Activated CD4-positive, CD25-positive, alpha-beta regulatory T cell (primary cell): ENCODE results near the gene CHD1L.
"Not testable (repeated sequence)": the region's sequence is repeated elsewhere in the genome, so short reads cannot be mapped to it uniquely, and the experiment has no call there.

ENCODE experiments used
- DNase-seq, 4 experiments: peaks; one replicate each; lab custom pipeline; 2025; lab: John Stamatoyannopoulos, UW

CHD1L gene

DNA sequence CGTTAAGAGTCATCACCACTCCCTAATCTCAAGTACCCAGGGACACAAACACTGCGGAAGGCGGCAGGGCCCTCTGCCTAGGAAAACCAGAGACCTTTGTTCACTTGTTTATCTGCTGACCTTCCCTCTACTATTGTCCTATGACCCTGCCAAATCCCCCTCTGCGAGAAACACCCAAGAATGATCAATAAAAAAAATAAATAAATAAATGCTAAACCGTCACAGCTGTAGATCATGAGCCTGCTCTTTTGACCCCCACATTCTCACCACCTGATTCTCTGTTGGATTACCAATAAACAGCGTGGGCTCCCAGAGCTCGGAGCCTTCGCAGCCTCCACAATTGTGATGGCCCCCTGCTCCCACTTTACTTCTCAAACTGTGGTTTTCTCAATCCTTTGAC, 8.6 kb upstream of the CHD1L start:
- DNase-seq = not testable (repeated sequence)

DNA sequence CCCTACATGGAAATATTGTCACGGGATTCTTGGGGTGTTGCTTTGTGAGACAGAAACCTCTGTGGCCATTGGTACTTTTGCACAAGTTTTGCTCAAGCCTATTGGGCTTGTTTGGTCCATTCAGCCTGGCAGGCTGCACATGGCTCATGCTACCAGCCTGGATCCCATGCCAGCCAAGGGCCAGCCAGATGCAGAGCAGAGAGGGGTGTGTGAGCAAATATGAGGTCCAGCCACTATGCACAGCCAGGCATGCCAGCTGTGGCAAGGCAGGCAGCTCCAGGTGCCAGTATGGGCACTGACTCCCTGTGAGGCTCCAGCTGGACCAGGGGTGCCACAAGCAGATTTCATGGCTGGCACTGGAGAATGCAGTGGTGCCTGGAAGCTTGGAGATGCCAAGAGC, 6.7 kb upstream of the CHD1L start:
- no peak for DNase-seq

DNA sequence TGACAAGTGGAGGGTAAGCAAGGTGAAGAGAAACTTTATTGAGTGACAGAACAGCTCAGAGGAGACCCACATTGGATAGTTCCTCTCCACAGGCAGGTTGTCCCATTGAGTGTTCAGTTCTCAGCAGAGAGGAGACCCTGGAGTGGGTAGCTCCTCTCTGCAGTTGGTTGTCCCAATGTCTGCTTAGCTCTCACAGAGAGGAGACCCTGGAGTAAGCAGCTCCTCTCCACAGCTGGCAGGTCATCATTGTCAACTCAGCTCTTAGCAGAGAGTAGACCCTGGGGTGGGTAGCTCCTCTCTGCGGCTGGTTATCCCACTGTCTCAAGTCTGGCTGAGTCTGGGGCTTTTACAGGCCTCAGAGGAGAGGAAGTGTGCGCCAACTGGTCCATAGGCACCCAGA, 6.0 kb upstream of the CHD1L start:
- DNase-seq = no peak

DNA sequence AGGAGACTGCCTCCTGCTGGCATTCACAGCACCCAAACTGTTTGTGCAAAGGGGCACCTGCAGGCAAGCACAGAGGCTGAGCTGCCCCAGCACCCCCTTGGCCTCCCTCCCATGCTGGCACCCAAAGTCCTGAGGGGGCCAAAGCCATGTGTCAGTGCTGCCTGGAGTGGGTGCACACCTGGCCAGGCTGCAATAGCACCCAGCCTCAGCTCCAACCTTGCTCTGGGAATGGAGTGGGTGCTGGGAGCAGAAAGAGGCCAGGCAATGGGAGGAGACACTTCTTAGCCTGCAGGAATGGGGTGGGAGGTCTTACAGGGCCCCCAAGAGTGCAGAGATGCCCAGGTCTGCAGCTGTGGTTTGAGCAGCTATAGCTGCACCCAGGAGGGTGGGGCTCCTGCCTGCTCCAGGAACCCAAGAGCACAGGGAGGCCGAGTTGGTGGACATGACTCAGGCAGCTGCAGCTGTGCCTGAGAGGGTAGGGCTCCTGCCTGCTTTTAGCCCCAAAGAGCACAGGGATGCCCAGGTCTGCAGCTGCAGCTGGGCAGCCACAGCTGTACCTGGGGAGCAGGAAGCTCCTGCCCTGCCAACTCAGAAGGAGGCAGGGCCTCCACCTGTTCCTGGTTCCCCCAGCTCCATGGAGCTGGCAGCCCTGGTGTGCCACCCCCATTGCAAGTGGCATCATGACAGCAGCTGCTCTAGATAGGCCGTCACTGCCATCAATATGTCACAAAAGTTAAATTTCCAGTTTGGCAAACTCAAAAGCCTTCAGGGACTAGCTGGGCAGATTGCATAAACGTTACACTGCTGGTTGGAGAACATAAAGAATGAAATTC, 5.3 kb upstream of the CHD1L start:
- no peak for DNase-seq

DNA sequence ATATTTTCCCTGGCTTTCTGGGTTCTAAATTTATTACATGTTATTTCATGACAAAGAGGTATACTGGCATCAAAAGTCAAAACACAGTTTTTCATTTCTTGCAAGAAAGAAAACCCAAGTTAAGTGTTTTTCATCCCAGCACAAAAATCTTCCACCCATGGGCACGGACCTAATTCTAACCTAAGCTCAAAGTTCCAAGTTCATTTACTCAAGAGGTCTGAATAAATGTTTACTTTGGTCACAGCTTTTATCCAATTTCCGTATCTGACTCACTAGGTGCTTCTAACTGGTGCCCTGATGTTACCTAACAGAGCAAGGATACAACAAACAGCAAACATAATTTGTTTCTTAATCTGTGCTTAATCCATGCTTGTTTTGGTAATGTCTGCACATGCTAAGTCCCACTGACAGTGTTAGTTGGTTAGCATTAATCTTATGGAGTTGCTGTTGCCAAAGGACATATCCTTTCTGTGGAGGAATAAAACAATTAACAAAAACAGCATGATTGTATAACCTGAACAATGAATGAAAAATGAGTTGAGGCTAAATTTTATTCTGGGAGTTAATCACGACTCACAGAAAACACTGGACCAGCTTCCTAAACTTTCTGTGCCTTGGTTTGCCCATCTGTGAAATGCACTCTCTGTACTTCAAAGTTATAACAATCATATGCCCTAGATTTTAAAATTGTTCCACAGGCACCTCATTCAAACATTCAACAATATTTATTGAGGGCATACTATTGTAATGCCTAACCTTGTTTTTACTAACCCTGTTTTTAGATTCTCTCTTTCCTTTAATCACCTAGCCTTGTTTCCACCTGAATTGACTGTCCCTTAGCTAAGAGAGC, 4.2 kb upstream of the CHD1L start:
- DNase-seq = no peak

DNA sequence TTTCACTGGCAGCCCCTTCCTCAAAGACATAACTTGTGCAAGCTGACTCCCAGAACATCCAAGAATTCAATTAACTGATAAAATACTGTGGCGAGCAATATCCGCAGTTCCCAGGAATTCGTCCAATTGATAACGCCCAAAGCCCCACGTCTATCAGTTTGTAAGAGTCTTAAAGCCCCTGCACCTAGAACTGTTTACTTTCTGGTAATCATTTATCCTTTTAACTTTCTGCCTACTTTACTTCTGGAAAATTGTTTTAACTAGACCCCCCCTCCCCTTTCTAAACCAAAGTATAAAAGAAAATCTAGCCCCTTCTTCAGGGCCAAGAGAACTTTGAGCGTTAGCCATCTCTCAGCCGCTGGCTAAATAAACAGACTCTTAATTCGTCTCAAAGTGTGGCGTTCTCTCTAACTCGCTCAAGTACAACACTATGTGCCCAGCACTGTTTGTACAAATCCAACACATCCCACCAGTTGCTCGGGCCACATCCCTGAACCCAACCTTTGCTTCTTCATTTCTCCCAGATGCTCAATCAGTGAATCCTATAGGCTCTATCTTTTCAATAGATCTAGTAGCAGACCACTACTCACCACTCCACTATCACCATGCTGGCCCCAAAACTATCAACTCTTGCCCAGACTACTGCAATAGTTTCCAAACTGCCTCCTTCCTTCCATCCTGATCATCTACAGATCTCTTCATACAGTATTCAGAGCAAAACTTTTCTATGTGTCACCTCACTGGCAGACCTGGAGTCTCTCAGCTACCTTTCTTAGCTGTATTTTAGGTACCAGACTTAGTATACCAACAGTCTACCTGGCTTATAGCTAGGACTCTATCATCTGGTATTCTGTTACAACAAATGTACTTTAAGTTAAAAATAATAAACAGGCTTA, 3.3 kb upstream of the CHD1L start:
- DNase-seq = no peak

DNA sequence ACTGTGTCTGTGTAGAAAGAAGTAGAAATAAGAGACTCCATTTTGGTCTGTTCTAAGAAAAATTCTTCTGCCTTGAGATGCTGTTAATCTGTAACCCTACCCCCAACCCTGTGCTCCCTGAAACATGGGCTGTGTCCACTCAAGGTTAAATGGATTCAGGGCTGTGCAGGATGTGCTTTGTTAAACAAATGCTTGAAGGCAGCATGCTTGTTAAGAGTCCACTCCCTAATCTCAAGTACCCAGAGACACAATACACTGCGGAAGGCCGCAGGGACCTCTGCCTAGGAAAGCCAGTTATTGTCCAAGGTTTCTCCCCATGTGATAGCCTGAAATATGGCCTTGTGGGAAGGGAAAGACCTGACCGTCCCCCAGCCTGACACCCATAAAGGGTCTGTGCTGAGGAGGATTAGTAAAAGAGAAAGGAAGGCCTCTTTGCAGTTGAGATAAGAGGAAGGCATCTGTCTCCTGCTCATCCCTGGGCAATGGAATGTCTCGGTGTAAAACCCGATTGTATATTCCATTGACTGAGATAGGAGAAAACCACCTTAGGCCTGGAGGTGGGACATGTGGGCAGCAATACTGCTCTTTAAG, 2.3 kb upstream of the CHD1L start:
- DNase-seq = not testable (repeated sequence)

DNA sequence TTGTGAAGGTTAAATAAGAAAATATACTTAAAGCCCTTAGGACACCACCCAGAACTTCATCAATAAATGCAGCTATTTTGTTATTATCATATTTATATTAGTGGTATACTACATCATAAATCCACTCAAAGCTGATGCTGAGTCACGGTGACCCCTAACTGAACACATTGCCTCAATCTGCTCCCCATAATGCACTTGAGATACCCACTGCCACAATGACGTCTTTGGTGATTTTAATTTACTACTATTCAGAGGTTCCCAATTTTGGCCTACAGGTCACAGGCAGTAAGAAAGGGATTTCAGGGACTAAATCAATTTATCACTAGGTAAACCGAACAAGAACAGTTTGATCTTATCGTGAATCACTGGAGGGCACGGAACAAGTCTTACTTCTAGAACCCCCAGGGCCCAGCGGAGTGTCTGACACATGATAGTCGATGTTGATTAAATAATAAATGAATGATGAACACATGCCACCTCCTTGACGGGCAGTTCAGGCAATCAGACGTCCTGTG, 493 bp upstream of the CHD1L start:
- DNase-seq = no peak

DNA sequence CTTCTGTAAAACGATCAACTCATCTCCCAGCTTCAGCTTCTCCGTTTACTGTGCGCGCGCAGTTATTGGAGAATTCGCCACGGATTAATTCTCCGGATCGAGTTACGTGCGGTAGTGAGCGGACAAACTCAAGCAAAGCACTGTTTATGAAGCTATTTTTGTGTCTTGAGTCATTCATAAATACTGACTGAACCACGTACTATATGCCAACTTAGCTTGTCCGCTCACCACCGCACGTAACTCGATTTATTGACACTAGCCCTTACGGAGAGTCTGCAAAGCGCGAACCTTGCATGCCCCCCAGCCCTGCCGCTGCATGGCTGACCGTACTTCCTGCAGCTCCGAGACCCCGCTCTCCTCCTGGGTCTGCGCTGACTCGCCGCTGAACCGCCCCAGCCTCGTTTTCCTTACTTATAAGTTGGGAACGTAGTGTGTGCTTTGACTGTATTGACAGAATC, 773 bp downstream of the CHD1L start:
- DNase-seq = peak in 1 of 4 experiments; percentile 6

DNA sequence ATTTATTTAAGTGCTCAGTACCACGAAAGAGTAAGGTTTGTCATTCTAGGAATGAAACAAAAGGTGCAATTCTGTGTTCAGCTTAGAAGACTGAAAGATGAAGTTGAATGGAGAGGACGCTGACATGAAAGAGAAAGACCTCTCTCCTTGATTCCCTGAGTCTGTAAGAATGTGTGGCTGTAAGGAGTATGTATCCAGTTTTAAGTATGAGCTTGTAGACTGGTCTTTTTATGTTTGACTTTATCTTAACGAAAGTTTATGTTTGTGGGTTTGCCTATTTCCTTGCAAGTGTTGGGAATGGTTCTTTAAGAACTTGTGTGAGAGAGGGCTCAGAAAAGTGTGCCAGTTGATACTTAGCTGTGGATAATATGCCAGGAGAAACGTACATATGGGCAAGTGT, 1.4 kb downstream of the CHD1L start:
- DNase-seq = no peak

DNA sequence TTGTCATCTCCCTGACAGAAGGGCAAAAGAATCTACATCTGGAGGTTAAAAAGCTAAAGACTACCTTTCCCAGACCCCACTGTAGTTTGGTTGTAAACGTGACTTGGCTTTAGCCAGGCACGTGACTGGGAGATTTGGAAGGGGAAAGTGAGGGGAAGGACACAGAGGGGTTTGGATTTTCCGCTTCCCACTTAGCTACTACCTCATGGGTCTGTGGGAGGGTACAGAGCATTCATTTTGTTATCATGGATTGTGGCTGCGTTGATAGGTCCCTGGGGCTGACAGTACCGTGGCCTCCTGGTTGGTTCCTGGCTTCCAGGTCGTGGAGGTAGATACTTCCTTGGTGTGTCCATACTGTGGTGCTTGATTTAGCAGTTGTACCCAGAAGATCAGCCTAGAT, 2.6 kb downstream of the CHD1L start:
- no peak for DNase-seq

DNA sequence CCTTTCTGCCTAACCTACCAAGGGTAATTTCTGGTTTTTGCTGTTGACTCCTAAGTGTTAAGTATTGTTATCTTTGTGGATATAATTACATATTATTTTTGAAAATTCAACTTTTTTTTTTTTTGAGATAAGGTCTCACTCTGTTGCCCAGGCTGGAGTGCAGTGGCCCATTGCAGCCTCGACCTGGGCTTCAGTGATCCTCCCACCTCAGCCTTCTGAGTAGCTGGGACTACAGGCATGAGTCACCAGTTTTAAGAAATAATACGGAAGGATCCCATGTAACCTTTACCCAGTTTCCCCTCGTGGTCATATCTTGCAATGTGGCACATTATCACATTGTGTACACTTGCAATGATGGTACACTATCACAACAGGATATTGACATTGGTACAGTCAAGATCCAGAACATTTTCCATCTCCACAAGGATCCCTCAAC, 3.1 kb downstream of the CHD1L start:
- no peak for DNase-seq

DNA sequence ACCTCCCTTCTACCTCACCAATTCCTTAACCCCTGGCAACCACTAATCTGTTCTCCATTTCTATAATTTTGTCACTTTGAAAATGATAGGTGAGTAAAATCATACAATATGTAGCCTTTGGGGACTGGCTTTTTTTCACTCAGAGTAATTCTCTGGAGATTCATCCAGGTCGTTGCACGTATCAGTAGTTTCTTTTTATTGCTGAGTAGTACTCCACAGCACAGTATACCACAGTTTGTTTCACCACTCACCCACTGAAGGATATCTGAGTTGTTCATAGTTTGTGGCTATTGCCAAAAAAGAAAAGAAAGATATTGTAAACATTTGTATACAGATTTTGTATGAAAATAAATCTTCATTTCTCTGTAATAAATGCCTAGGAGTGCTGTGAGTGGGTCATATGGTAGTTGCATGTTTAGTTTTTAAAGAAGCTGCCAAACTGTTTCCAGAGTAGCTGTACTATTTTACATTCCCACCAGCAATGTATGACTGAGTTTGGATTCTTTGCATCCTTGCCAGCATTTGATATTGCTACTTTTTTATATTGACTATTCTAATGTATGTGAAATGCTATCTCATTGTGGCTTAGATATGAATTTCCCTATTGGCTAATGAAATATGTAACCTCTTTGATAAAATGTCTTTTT, 3.7 kb downstream of the CHD1L start:
- no peak for DNase-seq

DNA sequence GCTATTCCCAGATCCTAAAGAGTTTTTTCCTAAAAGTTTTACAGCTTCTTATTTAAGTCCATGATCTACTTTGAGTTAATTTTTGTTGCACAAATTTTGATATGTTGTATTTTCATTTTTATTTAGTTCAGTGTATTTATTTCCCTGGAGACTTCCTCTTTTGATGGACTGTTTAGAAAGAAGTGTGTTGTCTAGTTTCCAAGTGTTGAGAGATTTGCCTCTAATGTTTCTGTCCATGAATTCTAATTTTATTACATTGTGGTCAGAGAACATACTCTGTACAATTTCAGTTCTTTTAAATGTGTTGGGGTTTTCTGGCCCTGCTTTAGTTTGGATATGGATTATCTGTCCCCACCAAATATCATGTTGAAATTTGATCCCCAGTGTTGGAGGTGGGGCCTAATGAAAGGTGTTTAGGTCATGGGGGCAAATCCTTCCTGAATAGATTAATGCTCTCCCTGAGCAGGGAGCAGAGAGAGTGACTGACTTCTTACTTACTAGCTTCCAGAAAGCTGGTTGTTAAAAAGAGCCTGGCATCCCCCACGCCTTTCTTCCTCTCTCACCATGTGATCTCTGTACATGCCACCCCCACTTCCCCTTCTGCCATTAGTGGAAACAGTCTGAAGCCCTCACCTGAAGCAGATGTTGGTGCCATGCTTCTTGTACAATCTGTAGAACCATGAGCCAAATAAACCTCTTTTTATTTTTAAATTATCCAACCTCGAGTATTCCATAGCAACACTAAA, 4.6 kb downstream of the CHD1L start:
- no peak for DNase-seq

DNA sequence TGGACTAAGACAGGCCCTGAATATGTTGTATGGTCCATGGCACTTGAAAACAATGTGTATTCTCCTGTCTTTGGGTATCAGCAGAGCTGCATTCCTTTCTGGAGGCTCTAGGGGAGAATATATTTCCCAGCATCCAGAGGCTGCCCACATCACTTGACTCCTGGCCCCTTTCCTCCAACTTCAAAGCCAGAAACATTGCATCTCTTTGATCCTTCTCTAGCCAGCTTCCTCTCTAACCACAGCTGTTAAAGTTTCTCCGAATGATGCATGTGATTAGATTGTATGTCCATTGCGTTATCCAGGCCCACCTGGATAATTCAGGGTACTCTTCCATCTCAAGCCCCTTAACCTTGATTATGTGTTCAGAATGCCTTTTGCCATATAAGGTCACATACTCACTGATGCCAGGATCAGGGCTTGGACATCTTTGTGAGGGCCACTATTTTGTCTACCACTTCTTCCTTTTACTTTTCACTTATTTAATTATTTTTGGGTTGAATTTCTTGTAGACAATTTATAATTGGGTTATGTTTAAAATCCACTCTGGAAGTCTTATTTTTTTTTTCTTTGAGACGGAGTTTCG, 5.3 kb downstream of the CHD1L start:
- DNase-seq = no peak

DNA sequence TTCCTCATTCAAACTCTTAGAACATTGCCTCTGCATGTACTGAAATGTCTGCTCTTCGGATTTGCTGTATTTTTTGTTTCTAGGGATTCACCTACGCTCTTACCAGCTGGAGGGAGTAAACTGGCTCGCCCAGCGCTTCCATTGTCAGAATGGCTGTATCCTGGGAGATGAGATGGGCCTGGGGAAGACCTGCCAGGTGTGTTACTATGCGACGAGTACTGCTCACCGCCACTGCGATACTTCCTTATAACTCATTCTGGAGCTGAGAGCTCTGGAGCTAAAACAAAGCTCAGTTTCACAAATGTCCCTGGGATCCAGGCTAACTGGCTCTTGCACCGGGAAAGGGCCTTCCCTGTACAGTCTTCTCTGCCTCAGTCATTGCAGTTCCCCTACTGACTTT, 10.1 kb downstream of the CHD1L start:
- no peak for DNase-seq

DNA sequence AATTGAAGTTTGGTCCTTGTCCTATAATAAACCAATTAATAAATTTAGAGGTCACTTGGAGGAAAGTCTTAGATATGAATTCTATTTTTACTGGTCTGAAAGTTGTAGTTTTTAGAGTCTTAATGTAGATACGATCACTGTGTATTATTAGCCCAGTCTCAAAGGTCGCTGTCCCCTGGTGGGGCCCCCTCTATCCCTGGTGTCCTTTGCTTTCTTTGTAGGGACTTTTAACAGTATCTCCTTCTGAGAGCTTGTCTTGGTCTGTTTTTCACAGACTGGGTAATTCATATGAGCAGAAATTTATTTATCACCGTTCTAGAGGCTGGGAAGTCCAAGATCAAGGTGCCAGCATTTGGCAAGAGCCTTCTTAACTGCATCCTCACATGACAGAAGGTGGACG, 18.5 kb downstream of the CHD1L start:
- no peak for DNase-seq

DNA sequence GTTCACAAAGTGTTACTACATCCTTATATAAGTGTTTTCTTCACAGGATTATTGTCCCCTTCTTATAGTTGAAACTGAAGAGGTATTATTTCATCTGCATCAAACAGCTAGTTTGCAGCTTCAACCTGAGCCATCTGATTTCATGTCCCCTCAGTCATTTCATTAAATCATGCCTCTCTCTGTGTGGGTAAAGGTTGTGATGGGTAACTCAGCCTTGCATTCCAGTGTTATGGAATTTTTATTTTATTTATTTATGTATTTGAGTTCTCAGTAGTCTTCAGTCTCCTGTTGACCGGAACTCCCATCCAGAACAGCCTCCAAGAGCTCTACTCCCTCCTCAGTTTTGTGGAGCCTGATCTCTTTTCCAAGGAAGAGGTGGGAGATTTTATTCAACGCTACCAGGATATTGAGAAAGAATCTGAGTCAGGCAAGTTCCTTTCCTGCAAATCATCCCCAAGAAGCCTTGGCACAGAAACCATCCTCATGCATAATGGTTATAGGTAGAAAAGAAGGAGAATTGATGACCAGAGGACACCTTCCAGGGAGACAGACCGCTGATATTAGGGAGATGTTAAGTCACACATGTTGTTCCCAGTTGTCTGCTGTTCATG, 21.8 kb downstream of the CHD1L start:
- DNase-seq = no peak

DNA sequence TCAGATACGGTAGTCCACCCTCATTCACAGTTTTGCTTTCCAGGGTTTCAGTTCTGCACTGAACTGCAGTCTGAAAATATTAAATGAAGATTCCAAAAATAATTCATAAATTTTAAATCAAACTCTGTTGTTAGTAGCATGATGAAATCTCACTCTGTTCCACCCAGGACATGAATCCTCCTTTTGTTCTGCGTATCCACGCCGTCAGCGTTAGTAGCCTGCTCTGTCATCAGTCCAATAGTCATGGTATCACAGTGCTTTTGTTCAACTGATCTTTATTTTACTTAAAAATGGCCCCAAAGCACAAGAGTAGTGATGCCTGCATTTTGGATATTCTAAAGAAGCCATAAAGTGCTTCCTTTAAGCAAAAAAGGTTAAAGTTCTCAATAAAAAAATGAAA, 23.9 kb downstream of the CHD1L start:
- DNase-seq = no peak
